ENCODE results near the gene TOR1AIP2.
"Not testable (repeated sequence)": the region's sequence is repeated elsewhere in the genome, so short reads cannot be mapped to it uniquely, and the experiment has no call there.

TOR1AIP2 gene

DNA sequence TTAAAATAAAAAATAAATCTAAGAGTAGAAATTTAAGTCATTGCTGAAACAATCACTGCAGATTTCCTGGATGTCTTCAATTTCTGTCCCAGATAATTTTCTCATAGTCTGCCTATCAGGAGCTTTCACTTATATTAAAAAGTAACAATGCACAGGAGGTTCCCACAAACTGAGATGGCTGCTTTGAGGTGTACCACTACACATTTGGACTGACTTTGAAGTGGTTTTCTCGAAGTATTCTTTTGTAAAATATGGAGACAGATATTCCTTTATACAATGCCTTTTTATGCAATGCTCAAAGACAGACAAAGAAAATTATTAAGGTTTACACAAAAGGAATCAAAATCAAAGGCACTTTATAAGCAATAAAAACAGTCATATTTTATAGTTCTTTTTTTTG is 24.5 kb downstream of the TOR1AIP2 start:
- DNase-seq (ENCODE audit: low spot score) = no peak
- Histone ChIP-seq H3K27ac (no peak overlapping the region), H3K4me3 (no peak overlapping the region)
- TF ChIP-seq, protein P1, sequence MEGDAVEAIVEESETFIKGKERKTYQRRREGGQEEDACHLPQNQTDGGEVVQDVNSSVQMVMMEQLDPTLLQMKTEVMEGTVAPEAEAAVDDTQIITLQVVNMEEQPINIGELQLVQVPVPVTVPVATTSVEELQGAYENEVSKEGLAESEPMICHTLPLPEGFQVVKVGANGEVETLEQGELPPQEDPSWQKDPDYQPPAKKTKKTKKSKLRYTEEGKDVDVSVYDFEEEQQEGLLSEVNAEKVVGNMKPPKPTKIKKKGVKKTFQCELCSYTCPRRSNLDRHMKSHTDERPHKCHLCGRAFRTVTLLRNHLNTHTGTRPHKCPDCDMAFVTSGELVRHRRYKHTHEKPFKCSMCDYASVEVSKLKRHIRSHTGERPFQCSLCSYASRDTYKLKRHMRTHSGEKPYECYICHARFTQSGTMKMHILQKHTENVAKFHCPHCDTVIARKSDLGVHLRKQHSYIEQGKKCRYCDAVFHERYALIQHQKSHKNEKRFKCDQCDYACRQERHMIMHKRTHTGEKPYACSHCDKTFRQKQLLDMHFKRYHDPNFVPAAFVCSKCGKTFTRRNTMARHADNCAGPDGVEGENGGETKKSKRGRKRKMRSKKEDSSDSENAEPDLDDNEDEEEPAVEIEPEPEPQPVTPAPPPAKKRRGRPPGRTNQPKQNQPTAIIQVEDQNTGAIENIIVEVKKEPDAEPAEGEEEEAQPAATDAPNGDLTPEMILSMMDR (IDR thresholded peaks at IDR 0.05) = no peak

DNA sequence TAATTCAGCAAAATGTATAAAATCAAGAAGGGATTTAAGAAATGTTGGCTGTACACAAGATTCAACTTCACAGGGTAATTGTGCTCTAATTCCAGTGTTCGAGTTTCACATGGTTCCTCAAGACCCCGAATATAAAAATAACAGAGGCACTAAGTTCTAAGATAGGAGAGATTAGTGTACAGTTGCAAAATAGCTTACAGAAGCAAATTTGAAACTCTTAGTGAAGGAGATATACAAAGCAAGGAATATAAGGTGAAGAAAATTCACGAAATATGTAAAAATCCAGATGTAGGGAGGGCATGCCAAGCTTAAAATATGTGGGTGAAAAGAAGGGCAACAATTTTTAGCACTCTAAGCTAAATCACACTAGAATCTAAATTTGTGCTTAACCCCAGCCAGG is 29.4 kb downstream of the TOR1AIP2 start:
- no peak for DNase-seq (ENCODE audit: low spot score)
- H3K27ac ChIP-seq = no peak overlapping the region
- TF ChIP-seq, protein P1 (IDR thresholded peaks at IDR 0.05) = no peak
- H3K4me3 ChIP-seq = no peak overlapping the region

DNA sequence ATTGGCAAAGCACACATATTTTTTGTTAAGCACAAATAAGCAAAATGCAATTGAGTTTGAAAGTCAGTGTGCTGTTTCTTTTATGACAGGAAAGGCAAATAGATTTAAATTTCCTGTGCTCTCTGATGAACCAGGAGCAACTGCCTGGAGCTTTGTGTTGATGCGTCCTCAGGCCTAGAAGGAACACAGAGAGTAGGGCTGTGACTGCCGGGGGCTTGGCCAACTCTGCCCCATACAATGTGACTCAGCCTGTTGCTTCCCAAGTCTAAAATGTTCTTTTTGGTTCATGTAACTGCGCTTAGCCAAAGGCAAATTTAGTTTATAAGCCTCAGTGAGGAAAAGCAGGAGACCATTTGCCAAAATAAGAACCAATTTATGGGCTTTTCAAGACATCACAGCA is 37.5 kb downstream of the TOR1AIP2 start:
- TF ChIP-seq, protein P1 (IDR thresholded peaks at IDR 0.05) = no peak
- no peak overlapping the region for H3K4me3 ChIP-seq
- no peak for DNase-seq (ENCODE audit: low spot score)
- H3K27ac ChIP-seq = no peak overlapping the region

DNA sequence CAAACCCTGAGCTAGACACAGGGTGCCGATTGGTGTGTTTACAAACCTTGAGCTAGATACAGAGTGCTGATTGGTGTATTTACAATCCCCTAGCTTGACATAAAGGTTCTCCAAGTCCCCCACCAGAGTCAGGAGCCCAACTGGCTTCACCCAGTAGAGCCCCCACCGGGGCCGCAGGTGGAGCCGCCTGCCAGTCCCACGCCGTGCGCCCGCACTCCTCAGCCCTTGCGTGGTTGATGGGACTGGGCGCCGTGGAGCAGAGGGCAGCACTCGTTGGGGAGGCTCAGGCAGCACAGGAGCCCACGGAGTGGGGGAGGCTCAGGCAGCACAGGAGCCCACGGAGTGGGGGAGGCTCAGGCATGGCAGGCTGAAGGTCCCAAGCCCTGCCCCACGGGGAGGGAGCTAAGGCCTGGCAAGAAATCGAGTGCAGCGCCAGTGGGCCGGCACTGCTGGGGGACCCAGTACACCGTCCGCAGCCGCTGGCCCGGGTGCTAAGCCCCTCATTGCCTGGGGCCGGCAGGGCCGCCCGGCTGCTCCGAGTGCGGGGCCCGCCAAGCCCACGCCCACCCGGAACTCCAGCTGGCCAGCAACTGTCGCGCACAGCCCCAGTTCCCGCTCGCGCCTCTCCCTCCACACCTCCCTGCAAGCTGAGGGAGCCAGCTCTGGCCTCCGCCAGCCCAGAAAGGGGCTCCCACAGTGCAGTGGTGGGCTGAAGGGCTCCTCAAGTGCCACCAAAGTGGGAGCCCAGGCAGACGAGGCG is 40.7 kb downstream of the TOR1AIP2 start:
- not testable (repeated sequence) for DNase-seq (ENCODE audit: low spot score); H3K27ac ChIP-seq; H3K4me3 ChIP-seq

DNA sequence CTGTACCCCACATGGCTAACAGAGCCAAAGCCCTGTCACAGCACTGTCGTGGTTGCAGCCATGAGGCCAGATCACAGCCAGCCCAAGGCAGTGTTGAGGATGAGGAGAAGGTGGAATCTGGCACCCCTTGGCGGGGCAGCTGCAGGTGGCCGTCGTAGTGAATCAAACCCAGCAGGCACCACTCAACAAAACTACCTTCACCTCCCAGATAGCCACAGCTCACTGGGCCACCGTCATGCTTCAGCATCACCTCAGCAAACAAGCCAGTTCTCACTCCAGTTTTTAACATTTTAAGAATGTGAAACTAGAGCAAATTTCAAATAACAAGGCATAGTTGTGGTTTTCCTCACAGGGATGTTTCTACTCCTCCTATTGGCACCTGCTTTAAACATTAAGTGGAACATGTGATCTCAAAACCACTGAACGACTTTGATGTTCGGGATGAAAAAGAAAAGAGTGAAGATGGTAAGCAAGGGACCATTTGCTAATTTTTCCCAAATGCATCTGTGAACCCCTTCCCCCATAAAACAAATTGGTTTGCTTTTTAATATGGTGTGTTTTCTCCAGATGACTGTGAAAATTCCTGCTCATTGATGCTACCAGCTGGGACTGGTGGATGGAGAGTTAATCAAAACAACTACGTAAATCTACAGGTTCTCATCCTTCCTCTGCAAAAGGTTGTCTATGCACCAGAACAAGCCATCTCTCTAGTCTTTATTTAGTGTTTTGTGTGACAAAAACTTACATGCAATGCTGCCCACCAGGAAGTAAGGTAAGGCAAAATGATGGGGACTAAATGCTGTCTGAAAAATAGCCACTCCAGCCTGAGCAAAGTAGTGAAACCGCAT is 45.5 kb downstream of the TOR1AIP2 start:
- Histone ChIP-seq H3K4me3 (no peak overlapping the region), H3K27ac (no peak overlapping the region)
- TF ChIP-seq, protein P1 (IDR thresholded peaks at IDR 0.05) = no peak
- no peak for DNase-seq (ENCODE audit: low spot score)

DNA sequence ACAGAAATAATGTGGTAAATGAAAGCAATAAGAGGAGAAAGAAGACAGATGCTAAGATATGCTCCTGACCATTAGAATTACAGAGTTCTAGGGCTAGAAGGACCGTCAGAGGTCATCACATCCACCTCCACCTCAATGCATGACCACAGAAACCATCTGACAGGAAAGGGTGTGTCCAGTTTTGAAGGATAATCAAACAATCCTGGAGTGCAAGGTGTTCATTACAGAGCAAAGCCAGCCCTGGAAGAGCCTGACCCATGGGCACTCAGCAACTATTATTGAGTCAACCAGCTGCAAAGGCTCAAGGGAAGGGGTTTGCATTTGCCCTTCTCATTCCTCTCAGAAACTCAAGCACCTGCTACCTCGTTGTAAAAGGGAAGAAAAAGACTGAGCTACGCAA is 46.4 kb downstream of the TOR1AIP2 start:
- Histone ChIP-seq H3K4me3 (no peak overlapping the region), H3K27ac (no peak overlapping the region)
- TF ChIP-seq, protein P1 (IDR thresholded peaks at IDR 0.05) = no peak
- DNase-seq (ENCODE audit: low spot score) = no peak

DNA sequence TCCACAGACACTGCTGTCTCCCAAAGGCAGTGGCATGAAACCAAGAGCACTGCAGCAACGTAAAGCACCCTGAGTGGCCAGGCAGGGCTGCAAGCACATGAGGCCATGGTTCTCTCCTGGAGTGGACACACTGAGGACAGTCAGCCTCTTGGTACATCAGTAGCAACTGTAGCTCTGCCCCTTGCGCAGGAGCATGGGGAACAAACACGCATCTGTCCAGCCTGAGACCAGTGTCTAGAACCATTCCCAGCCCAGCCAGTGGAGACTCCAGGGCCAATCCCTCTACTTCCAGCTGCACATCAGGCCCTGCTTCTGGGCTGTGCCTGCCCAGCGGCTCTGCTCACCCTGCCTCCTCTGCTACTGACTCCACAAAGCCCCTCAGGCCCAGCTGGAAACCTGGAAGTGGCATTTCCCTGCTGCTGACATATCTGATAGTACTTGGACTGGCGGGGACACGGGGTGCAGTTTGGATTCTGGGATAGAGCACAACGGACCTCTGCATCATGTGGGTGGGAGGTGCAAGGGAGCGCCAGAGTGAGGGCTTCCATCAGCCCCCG is 49.0 kb downstream of the TOR1AIP2 start:
- DNase-seq (ENCODE audit: low spot score) = no peak

More for the DNA sequence above, 49.0 kb downstream of the TOR1AIP2 start:
- TF ChIP-seq, protein P1 (IDR thresholded peaks at IDR 0.05) = no peak
- Histone ChIP-seq H3K27ac (no peak overlapping the region), H3K4me3 (no peak overlapping the region)
